Spleen (tissue), 11 donors: ENCODE measurements around the gene JAK2. TPM values are rescaled to one million over a fixed set of nuclear protein-coding genes. Genes with fewer than 3 reads are reported as not detected.
"Not testable (repeated sequence)": the region's sequence is repeated elsewhere in the genome, so short reads cannot be mapped to it uniquely, and the experiment has no call there.

ENCODE experiments used
- DNase-seq: peaks from one replicate; pipeline ENCODE4 v3.0.0-alpha.2; 2020
- H3K27ac ChIP-seq, 8 donors: fragments of 200-600 bp; sonication (generic) in 7 of 8; 1 replicate in 4 of 8; 2 replicates in 4 of 8; pipeline versions ENCODE4 v1.5.0 to v1.8.0; 2016 to 2021; ENCODE audit warnings: inconsistent platforms in 4 of 8, mild to moderate bottlenecking in 4 of 8, moderate library complexity in 1 of 8
- H3K27me3 ChIP-seq, 7 donors: fragments of 200-600 bp; sonication (generic) in 6 of 7; replicated peaks in 1 of 7; 1 replicate in 4 of 7; 2 replicates in 3 of 7; pipeline versions ENCODE4 v1.5.0 to v1.8.0; 2016 to 2021; ENCODE audit warnings: inconsistent platforms in 3 of 7, mild to moderate bottlenecking in 1 of 7
- H3K36me3 ChIP-seq, 6 donors: fragments of 200-600 bp; sonication (generic) in 5 of 6; 1 replicate in 4 of 6; 2 replicates in 2 of 6; pipeline versions ENCODE4 v1.5.0 to v1.8.0; 2016 to 2021; ENCODE audit warnings: inconsistent platforms in 2 of 6
- H3K4me1 ChIP-seq, 6 donors: fragments of 200-600 bp; sonication (generic) in 5 of 6; 1 replicate in 3 of 6; 2 replicates in 3 of 6; pipeline versions ENCODE4 v1.5.0 to v1.8.0; 2016 to 2021; ENCODE audit warnings: inconsistent platforms in 3 of 6
- H3K4me3 ChIP-seq, 8 donors: fragments of 200-600 bp; sonication (generic) in 7 of 8; 1 replicate in 4 of 8; 2 replicates in 4 of 8; pipeline versions ENCODE4 v1.5.0 to v1.8.0; 2016 to 2021; ENCODE audit warnings: inconsistent platforms in 4 of 8, mild to moderate bottlenecking in 4 of 8, moderate library complexity in 2 of 8
- H3K9me3 ChIP-seq, 8 donors: fragments of 200-600 bp; sonication (generic) in 7 of 8; 1 replicate in 4 of 8; 2 replicates in 4 of 8; pipeline versions ENCODE4 v1.5.0 to v1.8.0; 2016 to 2021; ENCODE audit warnings: inconsistent platforms in 4 of 8
- POLR2A ChIP-seq, 3 donors: fragments of 450-650 bp; IDR thresholded peaks; one replicate each; pipeline ENCODE4 v1.5.1; 2017; ENCODE audit warnings: antibody characterized with exemption in 3 of 3, mild to moderate bottlenecking in 1 of 3
- POLR2AphosphoS5 ChIP-seq, 3 donors: sonication (generic); formaldehyde crosslinking; IDR thresholded peaks; one replicate each; pipeline ENCODE4 v1.5.1; 2017; ENCODE audit warnings: antibody characterized with exemption in 3 of 3
- WGBS, 5 donors: extraction: QIAGEN DNeasy Blood & Tissue Kit in 3 of 5; methylation state at CpG; one replicate each; pipeline versions ENCODE4 v1.1.5 to v1.1.7; 2013 to 2018; 5-methylcytosine and 5-hydroxymethylcytosine counted together
- intact Hi-C: fragments of 100-400 bp; cut with DNase I; formaldehyde crosslinking; loops from one replicate; pipeline ENCODE4 v1.15.0; 2023; ENCODE audit warnings: low total_unique reads
- polyA plus RNA-seq, 3 donors: library from polyadenylated mRNA; stranded (reverse); fragments of 200-250 nt; gene quantifications; one replicate each; pipeline ENCODE4 v1.2.1, GENCODE V29; 2013
- total RNA-seq, 7 donors: library from RNA; depleted of rRNA in 3 of 7; stranded (reverse); fragments of >200 nt in 3 of 7; fragmentation: NEBNext Ultra II Directional in 4 of 7; extraction: Animal tissue kit (Norgen Biotek cat#: 25700) in 4 of 7; gene quantifications; one replicate each; pipeline versions ENCODE4 v1.1.0 to v1.2.1, GENCODE V29; 2016 to 2021
- TF ChIP-seq, protein P1 (sequence below), 11 experiments: fragments of 200-600 bp in 7 of 11; fragments of 450-650 bp in 4 of 11; sonication (generic) in 4 of 11; IDR thresholded peaks in 8 of 11; conservative IDR thresholded peaks in 3 of 11; 1 replicate in 7 of 11; 2 replicates in 4 of 11; pipeline versions ENCODE4 v1.4.0 to v1.8.0; 2016 to 2021; ENCODE audit warnings: antibody characterized with exemption in 11 of 11, inconsistent platforms in 4 of 11, mild to moderate bottlenecking in 1 of 11
- donor health status: healthy with polysubstance abuse.
- donor health status: DM: no; HTN: no; CAD: no; lungs with moderate emphysema.
- donor health status: DM: no; HTN: no; CAD: no.
- donor health status: Bipolar disorder and iron deficiency.
- donor health status: healthy.
- donor health status: DM: no; HTN: no; CAD: no.
- donor health status: DM: yes; HTN: yes; CAD: no.

The JAK2 gene
- total and polyA plus RNA-seq, 10 donors = 7.1 to 61.2 (median 45.8) TPM

DNA sequence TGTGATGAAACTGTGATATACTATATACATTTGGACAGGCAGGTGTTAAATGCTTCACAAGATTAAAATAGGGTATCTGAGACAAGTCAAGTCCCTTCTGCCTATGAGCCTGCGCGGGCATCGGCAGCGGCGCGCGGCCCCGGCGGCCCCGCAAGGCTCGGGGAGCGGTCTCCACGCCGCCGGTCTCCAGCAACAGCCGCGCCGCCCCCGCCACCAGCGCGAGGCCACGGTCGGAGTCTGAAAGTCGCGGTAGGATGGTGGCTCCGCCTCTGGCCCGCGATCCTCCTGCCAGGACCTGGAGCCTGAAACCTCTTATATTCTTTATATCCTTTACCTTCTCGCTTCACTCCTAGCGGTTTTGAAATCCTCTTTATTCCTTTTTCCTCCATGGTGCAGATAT is 100.9 kb downstream of the JAK2 start:
- 84 to 97% (median 88%) methylated on average over 30 of the region's 30 CpGs for WGBS, 5 donors
- H3K9me3 ChIP-seq = no peaks in the 10 kb centered on the region
- H3K4me1 ChIP-seq = no peaks in the 10 kb centered on the region
- H3K36me3 ChIP-seq = peaks cover 0 to 66% (median 50%) of the 10 kb centered on the region in 6 donors
- no peak for DNase-seq
- H3K27me3 ChIP-seq = no peaks in the 10 kb centered on the region
- no peak overlapping the region for H3K4me3 ChIP-seq
- intact Hi-C loops = no loop called here
- H3K27ac ChIP-seq = no peak overlapping the region
- TF ChIP-seq POLR2A (IDR thresholded peaks at IDR 0.05) (no peak), POLR2AphosphoS5 (IDR thresholded peaks at IDR 0.05) (no peak)

DNA sequence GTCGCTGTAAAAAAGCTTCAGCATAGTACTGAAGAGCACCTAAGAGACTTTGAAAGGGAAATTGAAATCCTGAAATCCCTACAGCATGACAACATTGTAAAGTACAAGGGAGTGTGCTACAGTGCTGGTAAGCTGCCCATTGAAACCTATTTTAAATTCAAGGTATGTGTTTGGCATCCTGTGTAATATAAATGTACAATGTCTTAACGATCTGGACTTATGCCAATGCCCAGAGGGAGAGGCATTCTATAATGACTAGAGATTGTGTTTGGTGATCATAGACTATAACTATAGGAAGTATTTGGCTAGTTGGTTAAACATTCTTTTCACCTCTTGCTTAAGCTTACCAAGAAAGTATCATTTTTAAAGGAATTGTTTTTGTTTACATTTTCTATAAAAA is 104.7 kb downstream of the JAK2 start:
- 92 to 98% (median 95%) methylated on average over 2 of the region's 2 CpGs for WGBS, 5 donors
- DNase-seq = no peak
- Histone ChIP-seq H3K27me3 (no peaks in the 10 kb centered on the region), H3K4me1 (no peaks in the 10 kb centered on the region), H3K9me3 (no peaks in the 10 kb centered on the region), H3K36me3 (peaks cover 0 to 30% (median 27%) of the 10 kb centered on the region in 6 donors), H3K27ac (no peak overlapping the region), H3K4me3 (no peak overlapping the region)
- TF ChIP-seq POLR2A (IDR thresholded peaks at IDR 0.05) = no peak
- TF ChIP-seq POLR2AphosphoS5 (IDR thresholded peaks at IDR 0.05) = no peak
- TF ChIP-seq, protein P1, sequence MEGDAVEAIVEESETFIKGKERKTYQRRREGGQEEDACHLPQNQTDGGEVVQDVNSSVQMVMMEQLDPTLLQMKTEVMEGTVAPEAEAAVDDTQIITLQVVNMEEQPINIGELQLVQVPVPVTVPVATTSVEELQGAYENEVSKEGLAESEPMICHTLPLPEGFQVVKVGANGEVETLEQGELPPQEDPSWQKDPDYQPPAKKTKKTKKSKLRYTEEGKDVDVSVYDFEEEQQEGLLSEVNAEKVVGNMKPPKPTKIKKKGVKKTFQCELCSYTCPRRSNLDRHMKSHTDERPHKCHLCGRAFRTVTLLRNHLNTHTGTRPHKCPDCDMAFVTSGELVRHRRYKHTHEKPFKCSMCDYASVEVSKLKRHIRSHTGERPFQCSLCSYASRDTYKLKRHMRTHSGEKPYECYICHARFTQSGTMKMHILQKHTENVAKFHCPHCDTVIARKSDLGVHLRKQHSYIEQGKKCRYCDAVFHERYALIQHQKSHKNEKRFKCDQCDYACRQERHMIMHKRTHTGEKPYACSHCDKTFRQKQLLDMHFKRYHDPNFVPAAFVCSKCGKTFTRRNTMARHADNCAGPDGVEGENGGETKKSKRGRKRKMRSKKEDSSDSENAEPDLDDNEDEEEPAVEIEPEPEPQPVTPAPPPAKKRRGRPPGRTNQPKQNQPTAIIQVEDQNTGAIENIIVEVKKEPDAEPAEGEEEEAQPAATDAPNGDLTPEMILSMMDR (IDR thresholded peaks at IDR 0.05 in 8 of 11, conservative IDR thresholded peaks at IDR 0.05 in 3 of 11) = no peak
- intact Hi-C loops = no loop called here

DNA sequence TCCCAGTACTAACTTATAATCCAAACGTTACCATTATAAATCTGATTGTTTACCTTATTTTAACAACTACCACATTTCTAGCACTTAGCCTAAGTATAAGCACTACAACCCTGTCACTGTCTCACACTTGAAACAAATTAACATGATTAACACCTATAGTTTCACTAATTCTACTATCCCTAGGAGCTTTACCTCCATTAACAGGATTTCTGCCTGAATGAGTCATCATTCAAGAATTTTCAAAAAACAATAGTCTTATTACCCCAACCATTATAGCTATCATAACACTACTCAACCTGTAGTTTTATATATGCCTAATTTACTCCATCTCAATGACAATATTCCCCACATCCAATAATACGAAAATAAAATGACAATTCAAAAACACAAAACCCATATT is 110.7 kb downstream of the JAK2 start:
- intact Hi-C loops = no loop called here
- no peak for DNase-seq
- H3K4me3 ChIP-seq = no peak overlapping the region
- H3K27me3 ChIP-seq = no peaks in the 10 kb centered on the region
- no peak overlapping the region for H3K27ac ChIP-seq
- WGBS, 5 donors = 92 to 100% (median 97%) methylated on average over 2 of the region's 2 CpGs
- TF ChIP-seq POLR2AphosphoS5 (IDR thresholded peaks at IDR 0.05) (no peak), POLR2A (IDR thresholded peaks at IDR 0.05) (no peak)
- TF ChIP-seq, protein P1 (IDR thresholded peaks at IDR 0.05 in 8 of 11, conservative IDR thresholded peaks at IDR 0.05 in 3 of 11) = no peak
- no peaks in the 10 kb centered on the region for H3K4me1 ChIP-seq
- no peaks in the 10 kb centered on the region for H3K9me3 ChIP-seq
- H3K36me3 ChIP-seq = peaks cover 0 to 11% (median 0%) of the 10 kb centered on the region in 6 donors

DNA sequence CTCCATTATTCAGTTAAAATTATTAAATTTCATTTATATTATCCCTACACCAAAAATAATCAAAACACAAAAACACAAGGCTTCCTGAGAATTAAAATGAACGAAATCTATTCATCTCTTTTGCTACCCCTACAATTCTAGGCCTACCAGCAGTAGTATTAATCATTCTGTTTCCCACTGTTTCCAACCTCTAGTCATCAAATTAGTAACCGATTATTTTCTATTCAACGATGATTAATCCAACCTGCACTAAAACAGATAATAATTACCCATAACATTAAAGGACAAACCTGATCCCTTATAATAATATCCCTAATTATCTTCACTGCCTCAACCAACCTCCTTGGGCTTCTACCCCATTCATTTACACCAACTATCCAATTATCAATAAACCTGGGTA is 114.4 kb downstream of the JAK2 start:
- DNase-seq = no peak
- H3K27me3 ChIP-seq = no peaks in the 10 kb centered on the region
- no peaks in the 10 kb centered on the region for H3K4me1 ChIP-seq
- no peak overlapping the region for H3K27ac ChIP-seq
- TF ChIP-seq POLR2AphosphoS5 (IDR thresholded peaks at IDR 0.05) (no peak), POLR2A (IDR thresholded peaks at IDR 0.05) (no peak)
- TF ChIP-seq, protein P1 (IDR thresholded peaks at IDR 0.05 in 8 of 11, conservative IDR thresholded peaks at IDR 0.05 in 3 of 11) = no peak
- H3K36me3 ChIP-seq = peaks cover 0 to 25% (median 0%) of the 10 kb centered on the region in 6 donors
- intact Hi-C loops = no loop called here
- peaks cover 0 to 7% (median 2%) of the 10 kb centered on the region in 8 donors for H3K9me3 ChIP-seq
- 65 to 100% (median 83%) methylated on average over 3 of the region's 3 CpGs for WGBS, 5 donors
- H3K4me3 ChIP-seq = no peak overlapping the region

DNA sequence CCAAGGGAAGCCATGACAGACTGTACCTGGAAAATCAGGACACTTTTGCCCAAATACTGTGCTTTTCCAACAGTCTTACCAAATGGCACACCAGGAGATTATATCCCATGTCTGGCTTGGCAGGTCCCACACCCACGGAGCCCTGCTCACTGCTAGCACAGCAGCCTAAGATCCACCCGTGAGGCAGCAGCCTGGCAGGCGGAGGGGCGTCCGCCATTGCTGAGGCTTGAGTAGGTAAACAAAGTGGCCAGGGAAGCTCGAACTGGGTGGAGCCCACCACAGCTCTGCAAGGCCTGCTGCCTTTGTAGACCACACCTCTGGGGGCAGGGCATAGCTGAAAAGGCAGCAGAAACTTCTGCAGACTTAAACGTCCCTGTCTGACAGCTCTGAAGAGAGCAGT is 116.1 kb downstream of the JAK2 start:
- intact Hi-C loops, H3K27me3 ChIP-seq, H3K4me3 ChIP-seq, H3K27ac ChIP-seq, H3K4me1 ChIP-seq: not testable (repeated sequence)
- peak in 1 of 3 donors; percentile 47 for TF ChIP-seq POLR2AphosphoS5 (IDR thresholded peaks at IDR 0.05)
- H3K36me3 ChIP-seq = peaks cover 0 to 25% (median 0%) of the 10 kb centered on the region in 6 donors
- peak; percentile 40 for DNase-seq
- peaks cover 0 to 22% (median 12%) of the 10 kb centered on the region in 8 donors for H3K9me3 ChIP-seq
- 70 to 99% (median 93%) methylated on average over 2 to 7 of the region's 7 CpGs for WGBS, 5 donors

DNA sequence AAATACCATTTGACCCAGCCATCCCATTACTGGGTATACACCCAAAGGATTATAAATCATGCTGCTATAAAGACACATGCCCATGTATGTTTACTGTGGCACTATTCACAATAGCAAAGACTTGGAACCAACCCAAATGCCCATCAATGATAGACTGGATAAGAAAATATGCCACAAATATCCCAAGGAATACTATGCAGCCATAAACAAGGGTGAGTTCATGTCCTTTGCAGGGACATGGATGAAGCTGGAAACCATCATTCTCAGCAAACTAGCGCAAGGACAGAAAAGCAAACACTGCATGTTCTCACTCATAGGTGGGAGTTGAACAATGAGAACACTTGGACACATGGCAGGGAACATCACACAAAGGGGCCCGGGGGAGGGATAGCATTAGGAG is 121.4 kb downstream of the JAK2 start:
- H3K27ac ChIP-seq, DNase-seq, H3K4me3 ChIP-seq, H3K27me3 ChIP-seq, H3K4me1 ChIP-seq, intact Hi-C loops: not testable (repeated sequence)
- 95 to 100% (median 98%) methylated on average over 2 of the region's 2 CpGs for WGBS, 5 donors
- peaks cover 0 to 21% (median 10%) of the 10 kb centered on the region in 6 donors for H3K36me3 ChIP-seq
- peaks cover 0 to 34% (median 17%) of the 10 kb centered on the region in 8 donors for H3K9me3 ChIP-seq
